ENCODE measurements around the gene LRRC14B. TPM values are rescaled to one million over a fixed set of nuclear protein-coding genes. Genes with fewer than 3 reads are reported as not detected.

Gene LRRC14B
- total and polyA plus RNA-seq, 4 donors: not detected

DNA sequence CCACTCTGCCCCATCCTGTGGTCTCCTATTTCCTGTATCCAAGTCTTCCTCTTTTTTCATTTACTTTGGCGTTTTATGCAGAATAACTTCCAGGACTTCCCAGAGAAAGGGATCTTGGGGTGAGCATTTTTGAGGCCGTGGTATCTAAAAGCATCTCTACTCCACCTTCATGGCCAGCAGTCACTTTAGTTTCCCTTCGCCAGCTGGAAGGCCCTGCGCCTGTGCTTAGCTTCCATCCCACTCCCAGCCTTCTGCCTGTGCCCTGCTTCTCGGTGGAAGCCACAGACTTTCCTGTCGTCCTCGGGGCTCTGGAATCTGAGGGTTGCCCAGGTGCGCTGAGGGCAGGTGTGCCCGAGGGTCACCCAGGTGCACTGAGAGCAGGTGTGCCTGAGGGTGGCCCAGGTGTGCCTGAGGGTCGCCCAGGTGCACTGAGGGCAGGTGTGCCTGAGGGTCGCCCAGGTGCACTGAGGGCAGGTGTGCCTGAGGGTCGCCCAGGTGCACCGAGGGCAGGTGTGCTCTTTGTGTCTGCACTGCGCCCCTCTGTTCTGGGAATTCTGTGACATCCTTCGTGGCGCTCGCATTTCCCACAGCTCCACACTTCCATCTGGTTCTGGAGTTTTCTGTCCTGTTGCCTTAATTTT is 32.4 kb upstream of the LRRC14B start:
- no peak overlapping the region for H3K4me3 ChIP-seq (ENCODE audit: low read length in 2 of 2)
- no peak for ATAC-seq (ENCODE audit: low FRiP score)
- no peaks in the 10 kb centered on the region for H3K27me3 ChIP-seq (ENCODE audit: control insufficient read depth in 1 of 2, insufficient read depth in 2 of 2, low read length in 1 of 2)
- intact Hi-C loops (cut with DNase I): no loop called here
- H3K4me1 ChIP-seq (ENCODE audit: control insufficient read depth in 1 of 2, insufficient read depth in 2 of 2, low read length in 2 of 2): no peaks in the 10 kb centered on the region
- no peaks in the 10 kb centered on the region for H3K36me3 ChIP-seq (ENCODE audit: control insufficient read depth in 1 of 2, insufficient read depth in 2 of 2, low read length in 1 of 2)
- H3K27ac ChIP-seq (ENCODE audit: low read depth in 1 of 2, low read length in 2 of 2): no peak overlapping the region
- H3K9me3 ChIP-seq (ENCODE audit: control insufficient read depth, low read length): no peaks in the 10 kb centered on the region
- 91% methylated on average over 17 of the region's 17 CpGs for WGBS, 2 donors
- DNase-seq: peak in 1 of 2 donors; percentile 61

DNA sequence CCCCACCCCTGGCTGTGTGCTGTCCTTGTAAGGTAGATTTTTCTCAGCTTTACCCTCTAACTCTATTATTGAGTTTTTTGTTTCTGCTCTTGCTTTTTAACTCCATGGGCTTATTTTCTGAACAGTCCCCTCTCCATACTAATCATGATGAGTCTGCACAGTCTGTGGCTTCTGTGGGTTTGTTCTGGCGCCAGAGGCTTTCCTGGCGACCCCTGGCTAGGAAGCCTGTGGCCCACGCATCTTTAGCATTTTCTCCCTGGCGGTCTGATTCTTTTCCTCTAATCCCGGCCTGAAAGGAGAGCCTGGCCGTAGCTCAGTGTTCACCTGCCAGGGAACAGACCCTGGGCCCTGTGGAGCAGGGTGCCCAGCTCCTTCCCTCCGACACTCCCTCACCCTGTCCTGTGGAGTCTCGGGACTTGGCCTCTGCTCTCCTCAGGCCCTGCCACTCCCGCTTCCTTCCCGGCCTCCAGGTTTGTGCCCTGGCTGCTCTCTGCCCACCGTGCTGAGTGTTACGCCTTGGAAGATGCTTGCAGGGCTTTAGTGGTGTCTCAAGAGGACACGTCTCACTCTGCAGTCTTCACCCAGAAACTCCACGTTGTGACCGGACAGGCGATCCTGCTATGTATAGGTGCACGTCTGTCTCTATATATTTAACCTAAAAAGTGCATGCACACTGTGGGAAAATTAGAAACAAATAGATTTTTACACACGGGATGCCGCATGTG is 31.7 kb upstream of the LRRC14B start:
- intact Hi-C loops (cut with DNase I): no loop called here
- no peaks in the 10 kb centered on the region for H3K9me3 ChIP-seq (ENCODE audit: control insufficient read depth, low read length)
- no peak overlapping the region for H3K4me3 ChIP-seq (ENCODE audit: low read length in 2 of 2)
- no peak overlapping the region for H3K27ac ChIP-seq (ENCODE audit: low read depth in 1 of 2, low read length in 2 of 2)
- no peaks in the 10 kb centered on the region for H3K4me1 ChIP-seq (ENCODE audit: control insufficient read depth in 1 of 2, insufficient read depth in 2 of 2, low read length in 2 of 2)
- H3K27me3 ChIP-seq (ENCODE audit: control insufficient read depth in 1 of 2, insufficient read depth in 2 of 2, low read length in 1 of 2): no peaks in the 10 kb centered on the region
- no peak for DNase-seq
- WGBS, 2 donors: 86 to 87% methylated on average over 19 of the region's 19 CpGs
- H3K36me3 ChIP-seq (ENCODE audit: control insufficient read depth in 1 of 2, insufficient read depth in 2 of 2, low read length in 1 of 2): no peaks in the 10 kb centered on the region
- ATAC-seq (ENCODE audit: low FRiP score): no peak

GRCh38 chr5:160173-160510 is 31.2 kb upstream of the LRRC14B start:
- no peak for ATAC-seq (ENCODE audit: low FRiP score)
- H3K27ac ChIP-seq (ENCODE audit: low read depth in 1 of 2, low read length in 2 of 2): no peak overlapping the region
- no peaks in the 10 kb centered on the region for H3K27me3 ChIP-seq (ENCODE audit: control insufficient read depth in 1 of 2, insufficient read depth in 2 of 2, low read length in 1 of 2)
- H3K4me3 ChIP-seq (ENCODE audit: low read length in 2 of 2): no peak overlapping the region
- no peaks in the 10 kb centered on the region for H3K9me3 ChIP-seq (ENCODE audit: control insufficient read depth, low read length)
- WGBS, 2 donors: 81 to 85% methylated on average over 14 of the region's 14 CpGs
- H3K4me1 ChIP-seq (ENCODE audit: control insufficient read depth in 1 of 2, insufficient read depth in 2 of 2, low read length in 2 of 2): no peaks in the 10 kb centered on the region
- no peaks in the 10 kb centered on the region for H3K36me3 ChIP-seq (ENCODE audit: control insufficient read depth in 1 of 2, insufficient read depth in 2 of 2, low read length in 1 of 2)
- intact Hi-C loops (cut with DNase I): no loop called here
- DNase-seq: peak in 1 of 2 donors; percentile 50

DNA sequence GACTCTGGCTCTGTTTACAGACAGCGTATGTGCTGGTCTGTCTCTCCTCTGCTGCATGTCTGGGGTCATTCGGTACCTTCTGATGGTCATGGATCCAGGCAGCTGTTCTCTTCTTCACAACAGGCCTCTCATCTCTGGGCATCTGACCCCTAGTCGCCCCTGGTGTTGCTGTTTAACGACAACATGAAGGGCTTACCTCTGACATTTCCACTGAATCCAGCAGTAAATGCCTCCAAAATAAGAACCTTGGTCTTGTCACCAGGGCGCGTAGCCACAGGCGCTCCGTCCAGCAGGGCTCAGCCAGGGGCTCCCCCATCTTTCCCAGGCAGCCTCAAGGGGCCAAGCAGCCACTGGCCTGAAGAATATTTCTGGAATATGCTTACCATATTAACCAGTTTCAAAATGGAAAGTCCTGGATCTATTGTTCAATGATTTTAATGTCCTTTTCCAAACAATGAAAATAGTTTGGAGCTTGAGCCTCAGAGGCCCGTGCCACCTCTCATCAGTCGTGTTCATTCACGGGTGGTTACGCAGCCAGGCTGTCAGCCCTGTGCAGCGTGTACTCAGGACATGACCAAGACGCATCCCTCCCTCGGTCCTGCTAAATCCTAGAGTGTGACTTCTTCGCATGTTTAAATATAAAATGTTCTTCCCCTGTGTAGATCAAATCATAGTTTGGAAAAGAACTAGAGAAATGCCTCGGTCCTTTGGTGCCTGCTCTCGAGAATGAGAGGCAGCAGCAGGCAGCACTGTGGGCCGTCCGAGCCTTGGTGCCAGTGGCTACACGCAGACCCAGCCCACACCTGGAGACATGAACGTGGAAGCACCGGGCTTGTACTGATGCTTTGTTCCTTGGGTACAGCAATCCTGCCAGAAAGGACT is 30.1 kb upstream of the LRRC14B start:
- 90 to 91% methylated on average over 23 of the region's 23 CpGs for WGBS, 2 donors
- Histone ChIP-seq H3K27ac (ENCODE audit: low read depth in 1 of 2, low read length in 2 of 2) (no peak overlapping the region), H3K4me1 (ENCODE audit: control insufficient read depth in 1 of 2, insufficient read depth in 2 of 2, low read length in 2 of 2) (no peaks in the 10 kb centered on the region), H3K4me3 (ENCODE audit: low read length in 2 of 2) (no peak overlapping the region), H3K27me3 (ENCODE audit: control insufficient read depth in 1 of 2, insufficient read depth in 2 of 2, low read length in 1 of 2) (no peaks in the 10 kb centered on the region), H3K36me3 (ENCODE audit: control insufficient read depth in 1 of 2, insufficient read depth in 2 of 2, low read length in 1 of 2) (no peaks in the 10 kb centered on the region), H3K9me3 (ENCODE audit: control insufficient read depth, low read length) (no peaks in the 10 kb centered on the region)
- no peak for ATAC-seq (ENCODE audit: low FRiP score)
- intact Hi-C loops (cut with DNase I): no loop called here
- DNase-seq: no peak

DNA sequence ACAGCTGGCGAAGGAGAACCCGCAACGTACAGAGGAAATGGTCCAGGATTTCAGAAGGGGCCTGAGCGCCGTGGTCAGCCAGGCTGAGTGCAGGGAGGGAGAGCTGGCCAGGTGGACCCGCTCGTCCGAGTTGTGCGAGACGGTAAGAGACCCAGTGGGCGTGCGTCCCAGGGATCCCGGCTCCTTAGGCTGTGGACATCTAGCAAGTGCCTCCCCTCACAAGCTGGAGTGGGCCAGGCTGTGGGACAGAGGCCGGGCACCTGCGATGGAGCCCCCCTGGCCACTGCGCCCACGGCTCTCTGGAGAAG is 29.5 kb upstream of the LRRC14B start:
- 95% methylated on average over 17 of the region's 17 CpGs for WGBS, 2 donors
- Histone ChIP-seq H3K36me3 (ENCODE audit: control insufficient read depth in 1 of 2, insufficient read depth in 2 of 2, low read length in 1 of 2) (no peaks in the 10 kb centered on the region), H3K9me3 (ENCODE audit: control insufficient read depth, low read length) (no peaks in the 10 kb centered on the region), H3K27ac (ENCODE audit: low read depth in 1 of 2, low read length in 2 of 2) (no peak overlapping the region), H3K4me3 (ENCODE audit: low read length in 2 of 2) (no peak overlapping the region), H3K27me3 (ENCODE audit: control insufficient read depth in 1 of 2, insufficient read depth in 2 of 2, low read length in 1 of 2) (no peaks in the 10 kb centered on the region), H3K4me1 (ENCODE audit: control insufficient read depth in 1 of 2, insufficient read depth in 2 of 2, low read length in 2 of 2) (no peaks in the 10 kb centered on the region)
- ATAC-seq (ENCODE audit: low FRiP score) (peak; percentile 64), DNase-seq (peak in 1 of 2 donors; percentile 56)
- intact Hi-C loops (cut with DNase I): no loop called here

GRCh38 chr5:162190-162564 is 29.1 kb upstream of the LRRC14B start:
- intact Hi-C loops (cut with DNase I): no loop called here
- no peak overlapping the region for H3K27ac ChIP-seq (ENCODE audit: low read depth in 1 of 2, low read length in 2 of 2)
- WGBS, 2 donors: 94 to 96% methylated on average over 19 of the region's 19 CpGs
- no peaks in the 10 kb centered on the region for H3K27me3 ChIP-seq (ENCODE audit: control insufficient read depth in 1 of 2, insufficient read depth in 2 of 2, low read length in 1 of 2)
- H3K36me3 ChIP-seq (ENCODE audit: control insufficient read depth in 1 of 2, insufficient read depth in 2 of 2, low read length in 1 of 2): no peaks in the 10 kb centered on the region
- DNase-seq: peak in 1 of 2 donors; percentile 53
- H3K4me3 ChIP-seq (ENCODE audit: low read length in 2 of 2): no peak overlapping the region
- ATAC-seq (ENCODE audit: low FRiP score): peak; percentile 26
- no peaks in the 10 kb centered on the region for H3K9me3 ChIP-seq (ENCODE audit: control insufficient read depth, low read length)
- H3K4me1 ChIP-seq (ENCODE audit: control insufficient read depth in 1 of 2, insufficient read depth in 2 of 2, low read length in 2 of 2): no peaks in the 10 kb centered on the region

- no peak overlapping the region for H3K27ac ChIP-seq (ENCODE audit: low read depth in 1 of 2, low read length in 2 of 2)
- H3K4me1 ChIP-seq (ENCODE audit: control insufficient read depth in 1 of 2, insufficient read depth in 2 of 2, low read length in 2 of 2): no peaks in the 10 kb centered on the region
- no peak for ATAC-seq (ENCODE audit: low FRiP score)
- WGBS, 2 donors: 91 to 94% methylated on average over 21 to 23 of the region's 23 CpGs
- no peaks in the 10 kb centered on the region for H3K9me3 ChIP-seq (ENCODE audit: control insufficient read depth, low read length)
- peak; percentile 29 to 60 for DNase-seq
- intact Hi-C loops (cut with DNase I): no loop called here
- H3K4me3 ChIP-seq (ENCODE audit: low read length in 2 of 2): no peak overlapping the region
- no peaks in the 10 kb centered on the region for H3K27me3 ChIP-seq (ENCODE audit: control insufficient read depth in 1 of 2, insufficient read depth in 2 of 2, low read length in 1 of 2)
- H3K36me3 ChIP-seq (ENCODE audit: control insufficient read depth in 1 of 2, insufficient read depth in 2 of 2, low read length in 1 of 2): no peaks in the 10 kb centered on the region
Measured at GRCh38 chr5:162565-163337, 28.5 kb upstream of the LRRC14B start.

- peak; percentile 27 to 58 for DNase-seq
Measured at GRCh38 chr5:163338-163620, 28.0 kb upstream of the LRRC14B start.

More at GRCh38 chr5:163338-163620, 28.0 kb upstream of the LRRC14B start:
- H3K9me3 ChIP-seq (ENCODE audit: control insufficient read depth, low read length): no peaks in the 10 kb centered on the region
- intact Hi-C loops (cut with DNase I): no loop called here
- H3K4me3 ChIP-seq (ENCODE audit: low read length in 2 of 2): no peak overlapping the region
- H3K27ac ChIP-seq (ENCODE audit: low read depth in 1 of 2, low read length in 2 of 2): no peak overlapping the region
- H3K27me3 ChIP-seq (ENCODE audit: control insufficient read depth in 1 of 2, insufficient read depth in 2 of 2, low read length in 1 of 2): no peaks in the 10 kb centered on the region
- no peak for ATAC-seq (ENCODE audit: low FRiP score)
- no peaks in the 10 kb centered on the region for H3K36me3 ChIP-seq (ENCODE audit: control insufficient read depth in 1 of 2, insufficient read depth in 2 of 2, low read length in 1 of 2)
- 92% methylated on average over 7 of the region's 7 CpGs for WGBS, 2 donors
- H3K4me1 ChIP-seq (ENCODE audit: control insufficient read depth in 1 of 2, insufficient read depth in 2 of 2, low read length in 2 of 2): no peaks in the 10 kb centered on the region

Measured in aorta (tissue), 5 donors.